ENCODE results near the gene AGRN. TPM values are rescaled to one million over a fixed set of nuclear protein-coding genes. Genes with fewer than 3 reads are reported as not detected.

The AGRN gene
- total RNA-seq, 1 donor from 2014 or later, result 374 TPM

DNA sequence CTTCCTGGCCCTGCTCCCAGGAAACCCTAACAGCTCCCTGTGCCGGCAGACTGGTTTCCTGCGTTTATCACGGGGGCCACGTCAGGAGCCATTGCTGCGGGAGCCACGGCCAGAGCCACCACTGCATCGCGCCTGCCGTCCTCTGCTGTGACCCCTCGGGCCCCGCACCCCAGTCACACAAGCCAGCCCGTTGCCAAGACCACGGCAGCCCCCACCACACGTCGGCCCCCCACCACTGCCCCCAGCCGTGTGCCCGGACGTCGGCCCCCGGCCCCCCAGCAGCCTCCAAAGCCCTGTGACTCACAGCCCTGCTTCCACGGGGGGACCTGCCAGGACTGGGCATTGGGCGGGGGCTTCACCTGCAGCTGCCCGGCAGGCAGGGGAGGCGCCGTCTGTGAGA, 28.0 kb downstream of the AGRN start:
- Mint-ChIP-seq H3K27ac (ENCODE audit: unreplicated experiment) (no peak overlapping the region), H3K9me3 (ENCODE audit: unreplicated experiment) (no peaks in the 10 kb centered on the region), H3K36me3 (ENCODE audit: low read depth, unreplicated experiment) (peaks cover 25% of the 10 kb centered on the region), H3K4me3 (ENCODE audit: unreplicated experiment) (no peak overlapping the region), H3K4me1 (ENCODE audit: unreplicated experiment) (no peaks in the 10 kb centered on the region), H3K27me3 (ENCODE audit: unreplicated experiment) (peaks cover 15% of the 10 kb centered on the region)
- no peak for DNase-seq (ENCODE audit: low spot score)
- TF ChIP-seq, protein P1, sequence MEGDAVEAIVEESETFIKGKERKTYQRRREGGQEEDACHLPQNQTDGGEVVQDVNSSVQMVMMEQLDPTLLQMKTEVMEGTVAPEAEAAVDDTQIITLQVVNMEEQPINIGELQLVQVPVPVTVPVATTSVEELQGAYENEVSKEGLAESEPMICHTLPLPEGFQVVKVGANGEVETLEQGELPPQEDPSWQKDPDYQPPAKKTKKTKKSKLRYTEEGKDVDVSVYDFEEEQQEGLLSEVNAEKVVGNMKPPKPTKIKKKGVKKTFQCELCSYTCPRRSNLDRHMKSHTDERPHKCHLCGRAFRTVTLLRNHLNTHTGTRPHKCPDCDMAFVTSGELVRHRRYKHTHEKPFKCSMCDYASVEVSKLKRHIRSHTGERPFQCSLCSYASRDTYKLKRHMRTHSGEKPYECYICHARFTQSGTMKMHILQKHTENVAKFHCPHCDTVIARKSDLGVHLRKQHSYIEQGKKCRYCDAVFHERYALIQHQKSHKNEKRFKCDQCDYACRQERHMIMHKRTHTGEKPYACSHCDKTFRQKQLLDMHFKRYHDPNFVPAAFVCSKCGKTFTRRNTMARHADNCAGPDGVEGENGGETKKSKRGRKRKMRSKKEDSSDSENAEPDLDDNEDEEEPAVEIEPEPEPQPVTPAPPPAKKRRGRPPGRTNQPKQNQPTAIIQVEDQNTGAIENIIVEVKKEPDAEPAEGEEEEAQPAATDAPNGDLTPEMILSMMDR (IDR thresholded peaks at IDR 0.05; ENCODE audit: unreplicated experiment), result no peak

DNA sequence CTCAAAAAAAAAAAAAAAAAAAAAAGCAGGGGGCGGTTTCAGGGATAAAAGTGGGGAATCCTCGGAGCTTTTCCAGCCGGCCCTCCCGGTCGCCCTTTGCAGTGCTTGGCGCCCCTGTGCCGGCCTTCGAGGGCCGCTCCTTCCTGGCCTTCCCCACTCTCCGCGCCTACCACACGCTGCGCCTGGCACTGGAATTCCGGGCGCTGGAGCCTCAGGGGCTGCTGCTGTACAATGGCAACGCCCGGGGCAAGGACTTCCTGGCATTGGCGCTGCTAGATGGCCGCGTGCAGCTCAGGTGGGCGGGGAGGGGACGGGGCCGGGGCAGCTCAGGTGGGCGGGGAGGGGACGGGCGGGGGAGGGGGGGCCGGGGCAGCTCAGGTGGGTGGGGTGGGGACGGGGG, 28.8 kb downstream of the AGRN start:
- no peak for DNase-seq (ENCODE audit: low spot score)
- Mint-ChIP-seq H3K4me3 (ENCODE audit: unreplicated experiment) (no peak overlapping the region), H3K36me3 (ENCODE audit: low read depth, unreplicated experiment) (peaks cover 25% of the 10 kb centered on the region), H3K9me3 (ENCODE audit: unreplicated experiment) (no peaks in the 10 kb centered on the region), H3K27ac (ENCODE audit: unreplicated experiment) (no peak overlapping the region), H3K27me3 (ENCODE audit: unreplicated experiment) (peaks cover 20% of the 10 kb centered on the region), H3K4me1 (ENCODE audit: unreplicated experiment) (no peaks in the 10 kb centered on the region)
- TF ChIP-seq, protein P1 (IDR thresholded peaks at IDR 0.05; ENCODE audit: unreplicated experiment), result no peak

DNA sequence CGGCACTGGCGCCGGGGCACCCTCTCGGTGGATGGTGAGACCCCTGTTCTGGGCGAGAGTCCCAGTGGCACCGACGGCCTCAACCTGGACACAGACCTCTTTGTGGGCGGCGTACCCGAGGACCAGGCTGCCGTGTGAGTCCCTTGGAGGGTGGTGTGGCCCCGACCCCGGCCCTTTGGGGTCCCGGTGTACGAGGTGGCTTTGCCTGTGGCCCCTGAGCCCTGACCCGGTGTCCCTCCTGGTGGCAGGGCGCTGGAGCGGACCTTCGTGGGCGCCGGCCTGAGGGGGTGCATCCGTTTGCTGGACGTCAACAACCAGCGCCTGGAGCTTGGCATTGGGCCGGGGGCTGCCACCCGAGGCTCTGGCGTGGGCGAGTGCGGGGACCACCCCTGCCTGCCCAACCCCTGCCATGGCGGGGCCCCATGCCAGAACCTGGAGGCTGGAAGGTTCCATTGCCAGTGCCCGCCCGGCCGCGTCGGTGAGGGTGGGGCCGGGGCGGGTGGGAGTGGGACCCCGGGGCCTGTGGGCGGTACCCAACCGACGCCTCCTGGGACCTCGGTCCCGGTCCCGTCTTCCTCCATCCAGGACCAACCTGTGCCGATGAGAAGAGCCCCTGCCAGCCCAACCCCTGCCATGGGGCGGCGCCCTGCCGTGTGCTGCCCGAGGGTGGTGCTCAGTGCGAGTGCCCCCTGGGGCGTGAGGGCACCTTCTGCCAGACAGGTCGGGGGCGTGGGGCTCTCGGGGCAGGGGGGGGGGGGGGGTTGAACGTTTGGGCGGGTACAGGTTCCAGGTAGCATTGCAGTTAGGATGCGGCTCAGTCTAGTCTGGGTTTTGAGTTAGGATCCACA, 29.6 kb downstream of the AGRN start:
- Mint-ChIP-seq H3K4me1 (ENCODE audit: unreplicated experiment) (no peaks in the 10 kb centered on the region), H3K27ac (ENCODE audit: unreplicated experiment) (no peak overlapping the region), H3K27me3 (ENCODE audit: unreplicated experiment) (peaks cover 17% of the 10 kb centered on the region), H3K9me3 (ENCODE audit: unreplicated experiment) (no peaks in the 10 kb centered on the region), H3K36me3 (ENCODE audit: low read depth, unreplicated experiment) (peaks cover 26% of the 10 kb centered on the region), H3K4me3 (ENCODE audit: unreplicated experiment) (no peak overlapping the region)
- TF ChIP-seq, protein P1 (IDR thresholded peaks at IDR 0.05; ENCODE audit: unreplicated experiment), result no peak
- no peak for DNase-seq (ENCODE audit: low spot score)

DNA sequence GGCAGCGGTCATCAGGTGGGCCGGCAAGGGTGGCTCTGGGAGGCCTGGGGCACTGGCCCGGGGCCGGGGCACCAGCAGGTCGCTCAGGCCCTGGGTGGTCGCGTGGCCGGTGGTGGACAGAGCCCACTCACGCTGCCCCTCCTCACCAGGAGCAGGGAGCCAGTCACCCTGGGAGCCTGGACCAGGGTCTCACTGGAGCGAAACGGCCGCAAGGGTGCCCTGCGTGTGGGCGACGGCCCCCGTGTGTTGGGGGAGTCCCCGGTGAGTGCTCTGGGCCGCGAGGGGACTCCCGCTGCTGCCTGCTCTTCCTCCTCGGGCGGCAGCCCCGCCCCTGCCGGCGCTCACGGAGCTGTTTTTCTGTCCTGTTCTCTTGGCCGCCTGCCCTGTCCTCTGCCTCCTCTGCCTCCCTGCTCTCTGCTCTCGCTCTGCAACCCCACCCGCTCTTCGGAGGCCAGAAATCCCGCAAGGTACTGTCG, 30.7 kb downstream of the AGRN start:
- Mint-ChIP-seq H3K27me3 (ENCODE audit: unreplicated experiment) (peaks cover 16% of the 10 kb centered on the region), H3K9me3 (ENCODE audit: unreplicated experiment) (no peaks in the 10 kb centered on the region), H3K36me3 (ENCODE audit: low read depth, unreplicated experiment) (peaks cover 25% of the 10 kb centered on the region), H3K4me3 (ENCODE audit: unreplicated experiment) (no peak overlapping the region), H3K4me1 (ENCODE audit: unreplicated experiment) (no peaks in the 10 kb centered on the region), H3K27ac (ENCODE audit: unreplicated experiment) (no peak overlapping the region)
- TF ChIP-seq, protein P1 (IDR thresholded peaks at IDR 0.05; ENCODE audit: unreplicated experiment), result no peak
- no peak for DNase-seq (ENCODE audit: low spot score)

DNA sequence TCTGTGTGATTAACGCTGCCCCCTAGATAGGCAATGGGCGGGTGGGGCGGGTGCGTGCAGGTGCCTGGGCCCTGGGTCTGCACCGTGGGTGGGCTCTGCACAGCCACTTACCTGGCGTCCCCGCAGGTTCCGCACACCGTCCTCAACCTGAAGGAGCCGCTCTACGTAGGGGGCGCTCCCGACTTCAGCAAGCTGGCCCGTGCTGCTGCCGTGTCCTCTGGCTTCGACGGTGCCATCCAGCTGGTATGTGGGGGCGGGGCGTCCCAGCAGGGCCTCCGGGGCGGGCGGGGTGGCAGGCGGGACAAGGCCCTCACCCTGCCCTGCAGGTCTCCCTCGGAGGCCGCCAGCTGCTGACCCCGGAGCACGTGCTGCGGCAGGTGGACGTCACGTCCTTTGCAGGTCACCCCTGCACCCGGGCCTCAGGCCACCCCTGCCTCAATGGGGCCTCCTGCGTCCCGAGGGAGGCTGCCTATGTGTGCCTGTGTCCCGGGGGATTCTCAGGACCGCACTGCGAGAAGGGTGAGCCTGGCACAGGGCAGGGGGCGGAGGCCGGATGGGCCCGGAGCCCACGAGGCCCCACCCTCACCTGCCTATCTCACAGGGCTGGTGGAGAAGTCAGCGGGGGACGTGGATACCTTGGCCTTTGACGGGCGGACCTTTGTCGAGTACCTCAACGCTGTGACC, 31.3 kb downstream of the AGRN start:
- Mint-ChIP-seq H3K27ac (ENCODE audit: unreplicated experiment) (no peak overlapping the region), H3K27me3 (ENCODE audit: unreplicated experiment) (peaks cover 19% of the 10 kb centered on the region), H3K36me3 (ENCODE audit: low read depth, unreplicated experiment) (peaks cover 26% of the 10 kb centered on the region), H3K9me3 (ENCODE audit: unreplicated experiment) (no peaks in the 10 kb centered on the region), H3K4me1 (ENCODE audit: unreplicated experiment) (no peaks in the 10 kb centered on the region), H3K4me3 (ENCODE audit: unreplicated experiment) (no peak overlapping the region)
- no peak for DNase-seq (ENCODE audit: low spot score)
- TF ChIP-seq, protein P1 (IDR thresholded peaks at IDR 0.05; ENCODE audit: unreplicated experiment), result no peak

Measured in endothelial cell (in vitro differentiated cells).